Hypothalamus (tissue), 51 donors: ENCODE data around the gene H6PD.

ENCODE experiments used
- DNase-seq, 51 donors: peaks; one replicate each; lab custom pipeline; 2025; lab: John Stamatoyannopoulos, UW

The H6PD gene

DNA sequence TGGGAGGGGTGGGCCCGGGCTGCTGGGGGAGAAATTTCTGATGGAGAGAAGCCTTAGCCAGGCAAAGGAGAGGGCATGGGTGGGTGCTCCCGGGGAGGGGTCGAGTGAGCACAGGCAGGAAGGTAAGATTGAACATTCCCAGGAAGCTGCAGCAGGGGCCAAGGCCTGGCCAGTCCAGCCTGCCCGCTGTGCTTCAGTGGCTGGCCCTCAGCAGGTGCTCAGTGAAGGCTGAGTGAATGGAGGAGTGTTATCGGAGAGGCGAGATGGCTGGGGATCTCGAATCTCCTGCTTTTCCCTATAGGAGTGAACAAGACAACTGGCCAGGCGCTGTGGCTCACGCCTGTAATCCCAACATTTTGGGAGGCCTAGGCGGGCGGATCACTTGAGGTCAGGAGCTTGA lies 79.0 kb downstream of the H6PD start:
- no peak for DNase-seq

DNA sequence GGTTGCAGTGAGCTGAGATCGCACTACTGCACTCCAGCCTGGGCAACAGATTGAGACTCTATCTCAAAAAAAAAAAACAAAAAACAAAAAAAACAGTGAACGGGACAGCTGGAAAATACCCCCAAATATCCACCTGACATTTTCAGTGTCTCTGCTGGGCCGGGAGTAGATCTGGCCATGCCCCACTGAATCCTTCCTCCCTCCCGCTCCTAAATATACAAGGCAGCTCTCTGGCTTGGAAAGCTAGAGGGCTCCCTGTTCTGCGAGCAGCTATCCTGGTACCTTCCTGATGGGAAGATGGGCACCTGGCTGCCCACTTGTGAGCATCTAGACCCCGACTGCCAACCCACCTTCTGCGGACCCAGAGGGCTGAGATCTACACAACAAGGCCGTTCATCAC lies 79.5 kb downstream of the H6PD start:
- DNase-seq: no peak

DNA sequence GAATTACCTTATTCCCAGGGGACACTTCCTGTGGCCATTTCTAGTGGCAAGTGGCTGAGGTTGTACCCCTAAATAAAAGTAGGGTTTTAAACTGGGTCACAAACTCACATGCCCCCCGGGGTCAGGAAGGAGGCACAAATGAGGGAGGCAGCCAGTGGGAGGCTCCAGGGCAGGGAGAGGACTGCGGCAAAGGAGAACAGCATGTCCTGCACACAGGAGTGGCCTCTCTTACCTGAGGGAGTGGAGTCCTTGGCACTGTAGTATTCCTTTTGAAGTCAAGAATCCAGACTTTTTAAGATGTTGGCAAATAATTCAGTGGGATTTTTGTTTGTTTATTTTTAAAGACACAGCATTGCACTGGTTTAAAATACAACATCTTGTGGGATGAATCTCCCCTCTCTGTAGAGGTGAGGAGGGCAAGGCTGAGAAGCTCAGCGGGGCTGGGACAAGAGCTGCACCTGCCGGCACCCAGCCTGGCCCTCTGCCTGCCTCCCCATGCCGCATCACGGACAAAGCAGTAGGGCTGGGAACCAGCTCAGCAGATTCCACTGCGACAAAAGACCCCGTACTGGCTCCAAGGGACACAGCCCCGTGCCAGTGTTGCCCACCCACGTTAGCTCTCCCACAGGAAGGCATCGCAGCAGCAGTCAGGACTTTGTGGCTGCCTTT lies 80.3 kb downstream of the H6PD start:
- DNase-seq: no peak

DNA sequence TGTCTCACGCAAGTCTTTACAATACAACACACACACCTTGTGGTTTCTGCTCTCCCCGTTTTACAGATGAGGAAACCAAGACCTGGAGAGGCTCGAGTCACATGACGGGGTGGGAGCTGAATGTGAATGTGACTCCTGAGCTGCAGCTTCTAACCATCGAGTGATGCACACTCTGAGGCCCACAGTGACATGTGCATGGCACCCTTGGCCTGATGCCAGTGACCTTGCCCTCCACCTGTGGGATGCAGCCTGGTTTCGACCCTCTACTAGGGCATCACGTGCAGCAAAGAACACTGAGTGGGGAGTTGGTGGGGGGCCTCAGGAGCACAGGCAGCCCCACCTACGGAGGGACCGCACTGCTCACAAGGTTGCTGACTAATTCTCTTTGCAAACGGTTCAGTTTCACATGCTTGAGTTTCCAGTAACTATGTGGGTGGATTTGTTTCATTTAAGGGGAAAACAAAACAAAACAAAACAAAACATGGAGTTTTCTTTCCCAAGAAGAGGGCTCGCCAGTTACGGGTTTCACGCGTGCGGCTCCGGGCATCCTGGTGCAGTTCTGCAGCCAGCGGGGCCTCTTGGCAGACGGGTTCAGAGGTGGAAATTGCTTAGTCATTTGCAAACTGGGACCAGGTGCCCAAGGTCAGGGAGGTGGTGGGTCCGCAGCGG lies 81.0 kb downstream of the H6PD start:
- peak in 6 of 51 donors; percentile 11 to 32 (median 21) for DNase-seq

GRCh38 chr1:9316080-9316444 lies 81.5 kb downstream of the H6PD start:
- DNase-seq: no peak

DNA sequence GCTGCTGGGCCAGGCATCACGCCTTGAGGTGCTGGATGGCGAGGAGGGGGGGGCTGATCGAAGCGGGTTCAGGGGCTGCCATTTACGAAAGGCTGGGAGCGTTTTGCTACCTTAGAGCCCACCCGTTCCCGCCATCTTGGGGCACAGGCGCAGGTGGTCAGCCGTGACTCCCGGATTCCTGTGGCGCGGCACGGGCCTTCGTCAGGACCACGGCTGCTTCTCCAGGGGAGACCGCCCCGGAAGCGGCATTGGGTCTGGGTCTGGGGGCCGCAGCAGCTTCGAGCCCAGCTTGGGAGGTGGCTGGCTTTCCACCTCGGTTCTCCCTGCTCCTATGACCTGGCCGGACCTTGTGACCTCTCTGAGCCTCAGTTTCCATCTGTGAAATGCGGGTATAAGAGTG lies 81.9 kb downstream of the H6PD start:
- no peak for DNase-seq

DNA sequence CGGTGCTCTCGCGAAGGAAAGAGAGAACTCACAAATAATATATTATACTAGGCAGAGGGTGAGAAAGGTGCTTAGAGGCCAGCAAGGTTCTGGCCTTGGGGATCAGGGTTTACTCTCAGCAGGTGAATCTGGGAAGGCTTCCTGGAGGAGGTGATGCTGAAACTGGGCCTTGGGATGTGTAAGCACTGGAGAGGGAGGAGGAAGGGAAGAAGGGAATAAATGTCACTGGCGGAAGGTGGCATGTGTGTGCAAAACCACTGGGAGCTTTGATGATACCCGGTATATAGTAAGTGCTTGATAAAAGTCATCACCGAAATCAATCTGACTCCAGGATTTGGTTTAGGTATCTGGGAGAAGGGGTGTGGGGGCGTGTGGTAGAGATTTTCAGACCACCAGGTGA lies 82.5 kb downstream of the H6PD start:
- DNase-seq: no peak

- DNase-seq: peak in 20 of 51 donors; percentile 16 to 66 (median 42)
Measured at GRCh38 chr1:9317591-9318417, 83.2 kb downstream of the H6PD start.

DNA sequence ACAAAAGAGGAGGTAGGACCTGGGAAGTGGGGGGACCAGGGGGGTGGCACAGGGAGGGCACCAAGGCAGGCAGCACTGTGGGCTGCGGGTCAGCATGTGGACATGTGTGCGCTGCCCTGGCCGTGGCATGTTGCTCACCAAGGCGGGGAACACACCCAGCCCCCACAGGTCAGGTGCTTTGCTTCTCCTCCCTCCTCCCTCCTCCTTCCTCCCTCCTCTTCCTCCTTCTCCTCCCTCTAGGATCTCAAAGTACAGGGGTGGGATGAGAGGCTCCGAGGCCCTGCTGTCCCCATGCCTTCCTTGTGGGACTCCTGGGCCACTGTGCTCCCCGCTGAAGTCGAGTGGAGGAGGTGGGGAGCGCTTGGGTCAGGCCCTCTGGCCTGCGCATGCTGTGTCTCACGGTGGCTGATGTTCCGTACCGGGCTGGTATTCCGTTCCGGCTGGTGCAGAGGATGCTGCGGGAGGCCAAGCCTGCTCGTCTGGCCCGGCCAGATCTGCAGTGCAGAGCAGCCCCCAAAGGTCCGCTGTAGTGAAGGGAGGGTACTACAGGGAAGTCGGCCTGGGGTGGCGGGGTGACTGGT lies 84.7 kb downstream of the H6PD start:
- no peak for DNase-seq

DNA sequence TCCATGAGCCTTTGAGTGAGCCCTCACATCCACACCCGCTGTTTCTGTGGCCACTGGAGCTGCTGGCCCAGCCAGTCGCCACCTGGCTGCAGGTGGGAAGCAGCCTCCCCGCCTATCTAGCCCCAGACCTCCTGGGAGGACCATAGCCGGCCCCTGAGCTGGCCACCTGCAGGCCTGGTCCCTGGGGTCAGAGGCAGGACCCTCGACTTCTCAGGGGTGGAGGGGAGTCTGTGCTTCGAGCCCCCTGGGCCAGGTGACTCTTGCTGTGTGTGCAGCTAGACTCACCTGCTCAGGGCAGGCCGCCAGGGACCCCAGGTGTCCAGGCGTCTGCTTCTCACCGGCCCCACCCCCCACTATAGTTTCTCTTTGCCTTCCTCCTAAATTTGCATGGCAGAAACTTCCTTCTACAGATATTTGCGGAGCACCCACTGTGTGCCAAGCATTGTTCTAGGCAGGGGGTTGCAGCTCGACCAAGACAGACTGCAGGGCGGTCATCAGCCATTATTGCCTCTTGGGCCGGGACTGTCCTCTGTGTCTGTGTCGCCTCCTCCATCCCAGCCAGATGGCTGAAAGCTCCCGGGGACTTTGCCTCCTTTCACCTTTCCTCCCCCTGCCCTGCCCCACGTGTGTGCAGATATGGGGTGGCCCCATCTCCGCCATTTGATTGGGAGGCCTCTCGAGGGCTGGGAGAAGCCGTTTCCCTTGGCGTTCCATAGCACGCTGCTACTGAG lies 85.4 kb downstream of the H6PD start:
- no peak for DNase-seq
